ENCODE measurements around the gene BDH1. TPM values are rescaled to one million over a fixed set of nuclear protein-coding genes. Genes with fewer than 3 reads are reported as not detected.

BDH1 gene
- total RNA-seq, 1 donor from 2014 or later = 90.0 TPM

DNA sequence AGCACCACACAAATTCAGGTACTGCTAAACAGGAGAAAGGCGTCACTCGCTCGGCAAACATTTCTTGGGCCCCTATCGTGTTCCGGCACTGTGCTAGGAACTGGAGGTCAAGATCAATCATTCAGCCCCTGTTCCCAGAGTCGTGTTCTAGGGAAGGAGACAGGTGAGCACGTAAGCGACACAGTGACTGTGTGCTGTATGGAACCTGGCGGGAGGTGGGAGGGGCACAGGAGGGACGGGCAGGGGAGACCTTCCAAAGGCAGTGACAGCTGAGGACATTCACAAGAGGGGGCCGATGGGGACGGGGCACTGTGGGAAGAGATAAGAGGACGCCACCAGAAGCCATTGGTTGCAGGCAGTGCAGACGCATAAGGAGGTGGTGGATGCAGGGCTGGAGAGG, 32.2 kb downstream of the BDH1 start:
- H3K27ac ChIP-seq (replicated peaks) = no peak overlapping the region
- H3K4me1 ChIP-seq = no peaks in the 10 kb centered on the region
- TF ChIP-seq, protein P1, sequence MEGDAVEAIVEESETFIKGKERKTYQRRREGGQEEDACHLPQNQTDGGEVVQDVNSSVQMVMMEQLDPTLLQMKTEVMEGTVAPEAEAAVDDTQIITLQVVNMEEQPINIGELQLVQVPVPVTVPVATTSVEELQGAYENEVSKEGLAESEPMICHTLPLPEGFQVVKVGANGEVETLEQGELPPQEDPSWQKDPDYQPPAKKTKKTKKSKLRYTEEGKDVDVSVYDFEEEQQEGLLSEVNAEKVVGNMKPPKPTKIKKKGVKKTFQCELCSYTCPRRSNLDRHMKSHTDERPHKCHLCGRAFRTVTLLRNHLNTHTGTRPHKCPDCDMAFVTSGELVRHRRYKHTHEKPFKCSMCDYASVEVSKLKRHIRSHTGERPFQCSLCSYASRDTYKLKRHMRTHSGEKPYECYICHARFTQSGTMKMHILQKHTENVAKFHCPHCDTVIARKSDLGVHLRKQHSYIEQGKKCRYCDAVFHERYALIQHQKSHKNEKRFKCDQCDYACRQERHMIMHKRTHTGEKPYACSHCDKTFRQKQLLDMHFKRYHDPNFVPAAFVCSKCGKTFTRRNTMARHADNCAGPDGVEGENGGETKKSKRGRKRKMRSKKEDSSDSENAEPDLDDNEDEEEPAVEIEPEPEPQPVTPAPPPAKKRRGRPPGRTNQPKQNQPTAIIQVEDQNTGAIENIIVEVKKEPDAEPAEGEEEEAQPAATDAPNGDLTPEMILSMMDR (IDR thresholded peaks at IDR 0.05; ENCODE audit: borderline replicate concordance) = no peak
- H3K9me3 ChIP-seq (replicated peaks) = no peaks in the 10 kb centered on the region
- DNase-seq = no peak
- intact Hi-C loops (cut with micrococcal nuclease) = no loop called here
- no peak overlapping the region for H3K4me3 ChIP-seq
- no peaks in the 10 kb centered on the region for H3K36me3 ChIP-seq
- peaks cover 4% of the 10 kb centered on the region for H3K27me3 ChIP-seq (ENCODE audit: low read depth)

DNA sequence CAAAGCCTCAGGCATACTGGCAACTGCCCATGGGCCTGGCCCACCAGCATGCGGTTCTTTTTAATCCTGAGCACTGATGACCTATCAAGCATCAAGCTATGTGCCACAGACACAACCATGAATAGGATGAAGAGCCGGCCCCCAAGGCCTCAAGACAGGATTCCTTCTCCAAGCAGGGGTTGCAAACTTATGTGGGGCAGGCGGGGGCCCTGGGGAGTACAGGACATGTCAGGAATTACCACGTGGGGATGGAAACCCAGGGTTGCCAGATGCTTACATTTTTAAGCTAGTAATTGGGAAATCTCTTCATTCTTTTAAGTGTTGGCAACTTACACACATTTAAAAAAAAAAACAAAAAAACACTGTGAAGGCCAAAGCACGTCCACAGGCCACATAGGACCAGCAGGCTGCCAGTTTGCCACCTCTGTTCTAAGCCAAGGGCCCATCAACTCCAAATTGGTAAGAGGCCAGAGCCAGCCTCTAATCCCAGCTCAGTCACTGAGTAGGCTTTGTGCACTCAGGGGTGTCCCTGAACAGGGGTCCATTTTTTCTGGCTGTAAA, 32.8 kb downstream of the BDH1 start:
- H3K36me3 ChIP-seq = no peaks in the 10 kb centered on the region
- no peaks in the 10 kb centered on the region for H3K4me1 ChIP-seq
- peaks cover 4% of the 10 kb centered on the region for H3K27me3 ChIP-seq (ENCODE audit: low read depth)
- H3K4me3 ChIP-seq = no peak overlapping the region
- intact Hi-C loops (cut with micrococcal nuclease) = no loop called here
- TF ChIP-seq, protein P1 (IDR thresholded peaks at IDR 0.05; ENCODE audit: borderline replicate concordance) = no peak
- H3K27ac ChIP-seq (replicated peaks) = no peak overlapping the region
- DNase-seq = no peak
- no peaks in the 10 kb centered on the region for H3K9me3 ChIP-seq (replicated peaks)

DNA sequence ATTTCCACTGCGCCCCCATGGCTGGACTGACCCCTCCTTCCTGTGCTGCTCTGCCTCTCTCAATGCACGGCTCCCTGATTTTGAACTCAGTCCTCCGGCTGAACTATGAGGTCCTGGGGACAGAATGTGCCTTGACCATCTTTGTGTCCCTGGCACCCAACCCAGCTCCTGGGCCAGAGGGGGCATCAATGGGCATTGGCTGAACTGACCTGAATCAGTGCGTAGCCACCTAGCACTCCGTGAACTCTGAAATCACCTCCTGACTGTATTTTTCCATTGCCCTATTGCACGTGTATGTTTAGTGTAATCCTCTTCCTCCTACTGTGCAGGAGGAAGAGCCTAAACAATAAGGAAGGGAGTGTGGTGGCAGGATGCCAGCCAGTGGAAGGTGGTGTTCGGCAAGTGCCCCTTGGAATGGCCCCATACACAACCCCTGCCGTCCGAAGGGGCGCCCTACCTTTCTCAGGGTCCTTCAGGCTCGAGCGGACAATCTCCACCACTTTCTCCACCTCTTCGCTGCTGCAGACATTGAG, 33.5 kb downstream of the BDH1 start:
- peaks cover 3% of the 10 kb centered on the region for H3K27me3 ChIP-seq (ENCODE audit: low read depth)
- H3K4me3 ChIP-seq = no peak overlapping the region
- intact Hi-C loops (cut with micrococcal nuclease) = no loop called here
- no peaks in the 10 kb centered on the region for H3K4me1 ChIP-seq
- no peaks in the 10 kb centered on the region for H3K9me3 ChIP-seq (replicated peaks)
- no peaks in the 10 kb centered on the region for H3K36me3 ChIP-seq
- DNase-seq = no peak
- no peak overlapping the region for H3K27ac ChIP-seq (replicated peaks)
- TF ChIP-seq, protein P1 (IDR thresholded peaks at IDR 0.05; ENCODE audit: borderline replicate concordance) = no peak

DNA sequence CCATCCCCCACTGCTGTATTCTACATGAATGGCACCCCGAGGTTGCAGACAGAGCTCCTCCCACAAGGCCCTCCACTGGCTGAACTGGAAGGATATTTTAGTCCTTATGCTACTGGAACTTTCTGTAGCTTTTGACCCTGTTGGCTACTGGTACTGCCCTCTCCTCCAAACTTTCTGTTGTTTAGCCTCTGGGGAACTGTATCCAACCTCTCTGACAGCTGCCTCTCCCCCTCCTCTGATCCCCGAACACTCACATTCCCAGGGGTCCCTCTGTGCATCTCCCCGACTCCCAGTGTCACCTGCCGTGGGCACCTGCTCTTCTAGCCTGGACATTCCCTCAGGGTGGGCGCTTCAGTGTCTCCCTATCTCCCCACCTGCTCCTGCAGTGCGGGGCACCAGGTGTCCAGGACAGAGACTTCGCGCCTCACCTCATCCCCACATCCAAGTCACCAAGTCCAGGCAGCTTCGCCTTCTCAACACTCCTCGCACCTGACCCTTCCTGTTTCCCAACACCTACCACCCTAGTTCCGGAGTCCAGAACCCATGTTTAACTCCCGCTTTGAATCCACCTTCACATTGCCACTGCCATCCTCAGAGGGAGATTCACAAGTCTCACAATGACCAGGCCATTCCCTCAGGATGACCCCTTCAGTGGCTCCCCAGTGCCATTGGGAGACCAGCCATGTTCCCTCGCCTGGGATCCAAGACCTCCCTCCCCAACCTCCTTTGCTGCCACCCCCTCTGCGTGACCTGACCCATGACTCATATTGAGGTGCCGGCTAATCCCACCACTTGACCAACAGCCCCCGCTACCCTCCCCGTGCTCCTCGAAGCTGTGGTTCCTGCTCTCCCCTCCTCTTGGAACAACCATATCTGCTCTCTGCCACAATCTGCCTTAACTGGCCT, 34.2 kb downstream of the BDH1 start:
- Histone ChIP-seq H3K27me3 (ENCODE audit: low read depth) (no peaks in the 10 kb centered on the region), H3K4me3 (no peak overlapping the region), H3K9me3 (replicated peaks) (no peaks in the 10 kb centered on the region), H3K4me1 (no peaks in the 10 kb centered on the region), H3K36me3 (no peaks in the 10 kb centered on the region), H3K27ac (replicated peaks) (no peak overlapping the region)
- TF ChIP-seq, protein P1 (IDR thresholded peaks at IDR 0.05; ENCODE audit: borderline replicate concordance) = no peak
- intact Hi-C loops (cut with micrococcal nuclease) = no loop called here
- no peak for DNase-seq

DNA sequence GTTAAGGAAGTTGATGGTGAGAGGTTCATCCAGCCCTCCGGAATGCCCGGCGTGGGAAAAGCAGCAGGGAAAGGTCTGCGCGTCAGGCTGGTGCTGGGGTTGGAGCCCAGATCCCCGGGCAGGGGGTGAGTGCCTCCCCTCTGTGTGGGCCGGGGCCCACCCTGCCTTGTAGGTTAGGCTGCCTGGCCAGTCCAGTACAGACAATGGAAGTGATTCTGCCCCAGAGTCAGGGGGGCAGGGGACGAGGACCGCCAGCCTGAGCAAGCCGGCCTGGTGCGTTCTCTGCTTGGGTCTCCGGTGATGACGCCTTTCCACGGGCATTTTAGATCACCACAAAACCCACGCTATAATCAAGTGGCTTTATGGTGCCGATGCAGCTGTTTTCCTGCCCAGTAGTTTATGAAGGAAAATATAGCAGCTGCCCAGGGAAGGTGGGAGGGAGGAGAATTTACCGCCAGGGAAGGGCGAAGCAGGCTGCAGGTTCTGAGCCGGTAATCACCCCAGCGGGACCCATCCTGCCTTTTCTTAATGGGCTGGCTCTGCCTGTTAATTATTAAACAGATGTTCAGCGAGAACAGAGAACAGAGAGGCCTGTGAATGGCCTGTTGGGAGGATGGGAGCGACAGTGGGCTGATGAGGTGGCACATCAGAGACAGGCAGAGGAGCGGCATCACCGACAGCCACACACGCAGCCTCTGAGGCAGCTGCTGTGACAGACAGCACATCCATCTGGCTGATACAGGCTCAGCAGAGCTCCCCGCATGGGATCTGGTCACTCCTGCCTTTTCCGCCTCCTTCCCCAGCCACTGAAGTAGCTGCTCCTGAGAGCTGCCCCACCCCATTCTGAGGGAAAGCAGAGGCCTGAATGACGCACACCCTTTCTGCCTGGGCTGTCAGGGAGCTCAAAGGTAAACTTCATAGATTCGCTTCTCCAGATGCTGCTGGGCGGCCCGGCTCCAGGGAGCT, 35.2 kb downstream of the BDH1 start:
- intact Hi-C loops (cut with micrococcal nuclease) = no loop called here
- DNase-seq = no peak

More for the DNA sequence above, 35.2 kb downstream of the BDH1 start:
- TF ChIP-seq, protein P1 (IDR thresholded peaks at IDR 0.05; ENCODE audit: borderline replicate concordance) = no peak
- Histone ChIP-seq H3K4me1 (no peaks in the 10 kb centered on the region), H3K36me3 (no peaks in the 10 kb centered on the region), H3K9me3 (replicated peaks) (no peaks in the 10 kb centered on the region), H3K27ac (replicated peaks) (no peak overlapping the region), H3K27me3 (ENCODE audit: low read depth) (no peaks in the 10 kb centered on the region), H3K4me3 (no peak overlapping the region)

Data from left ventricle myocardium inferior (tissue), 1 donor.